Measurements from ENCODE around the gene CAPN2. TPM values are rescaled to one million over a fixed set of nuclear protein-coding genes. Genes with fewer than 3 reads are reported as not detected.

Gene CAPN2
- total RNA-seq, 1 experiment from 2014 or later, result 1,259 TPM

DNA sequence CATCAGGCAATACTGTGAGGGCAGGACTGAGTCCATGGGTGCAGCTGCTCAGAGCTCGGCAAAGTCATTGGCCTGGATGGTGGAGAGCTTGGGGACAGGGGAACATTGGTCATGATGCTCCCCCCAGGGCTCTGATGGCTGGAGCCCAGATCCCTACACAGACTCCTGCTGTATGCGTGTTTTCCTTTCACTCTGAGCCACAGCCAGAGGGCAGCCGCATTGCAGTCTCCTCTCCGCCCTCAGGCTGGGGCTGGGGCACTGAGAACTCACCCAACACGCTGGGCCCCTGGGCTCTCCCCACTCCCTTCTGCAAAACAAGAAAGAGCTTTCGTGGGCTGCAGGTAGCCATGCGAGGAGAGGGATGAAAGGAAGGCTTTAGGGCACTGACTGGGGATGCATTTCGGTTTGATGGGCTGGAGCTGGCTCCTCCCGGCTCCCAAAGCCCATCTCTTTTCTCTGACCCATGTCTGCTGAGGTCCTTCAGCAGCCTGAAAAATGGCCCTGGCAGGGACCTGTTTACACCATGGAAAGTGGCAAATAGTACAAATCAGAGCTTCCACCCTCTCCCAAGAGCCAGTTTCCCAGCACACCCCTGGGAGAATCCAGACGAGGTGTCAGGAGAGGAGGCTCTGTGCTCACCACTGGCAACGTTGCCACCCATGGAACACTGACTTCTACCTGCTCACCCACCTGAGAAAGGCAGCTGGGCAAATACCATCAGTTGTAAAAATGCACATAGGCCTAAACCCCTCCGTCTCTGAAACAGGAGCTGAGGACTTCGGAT, 43.8 kb downstream of the CAPN2 start:
- ChIA-PET CTCF (no interaction called here), POLR2A (ENCODE audit: unreplicated experiment) (no interaction called here)
- Histone ChIP-seq H3K9ac (ENCODE audit: low read length) (no peak overlapping the region), H3K4me1 (ENCODE audit: insufficient read depth, low read length) (no peaks in the 10 kb centered on the region), H3K27me3 (ENCODE audit: low read length) (no peaks in the 10 kb centered on the region), H4K20me1 (ENCODE audit: low read length) (no peaks in the 10 kb centered on the region), H2AFZ (ENCODE audit: low read length) (no peak overlapping the region), H3K27ac (ENCODE audit: low read length) (no peak overlapping the region), H3K79me2 (ENCODE audit: low read length) (no peaks in the 10 kb centered on the region), H3K4me3 (ENCODE audit: low read length) (no peak overlapping the region), H3K9me3 (ENCODE audit: low read length) (no peaks in the 10 kb centered on the region), H3K36me3 (ENCODE audit: low read depth, low read length) (peaks cover 99% of the 10 kb centered on the region), H3K4me2 (ENCODE audit: low read length) (no peak overlapping the region), H3F3A (ENCODE audit: low read length, unreplicated experiment) (no peaks in the 10 kb centered on the region), H3K9me2 (replicated peaks; ENCODE audit: low read length) (no peaks in the 10 kb centered on the region)
- intact Hi-C loops (cut with micrococcal nuclease), result no loop called here
- no peak for DNase-seq
- TF ChIP-seq EZH2 (IDR thresholded peaks at IDR 0.05; ENCODE audit: low read length, unreplicated experiment), result no peak
- TF ChIP-seq, protein P1, sequence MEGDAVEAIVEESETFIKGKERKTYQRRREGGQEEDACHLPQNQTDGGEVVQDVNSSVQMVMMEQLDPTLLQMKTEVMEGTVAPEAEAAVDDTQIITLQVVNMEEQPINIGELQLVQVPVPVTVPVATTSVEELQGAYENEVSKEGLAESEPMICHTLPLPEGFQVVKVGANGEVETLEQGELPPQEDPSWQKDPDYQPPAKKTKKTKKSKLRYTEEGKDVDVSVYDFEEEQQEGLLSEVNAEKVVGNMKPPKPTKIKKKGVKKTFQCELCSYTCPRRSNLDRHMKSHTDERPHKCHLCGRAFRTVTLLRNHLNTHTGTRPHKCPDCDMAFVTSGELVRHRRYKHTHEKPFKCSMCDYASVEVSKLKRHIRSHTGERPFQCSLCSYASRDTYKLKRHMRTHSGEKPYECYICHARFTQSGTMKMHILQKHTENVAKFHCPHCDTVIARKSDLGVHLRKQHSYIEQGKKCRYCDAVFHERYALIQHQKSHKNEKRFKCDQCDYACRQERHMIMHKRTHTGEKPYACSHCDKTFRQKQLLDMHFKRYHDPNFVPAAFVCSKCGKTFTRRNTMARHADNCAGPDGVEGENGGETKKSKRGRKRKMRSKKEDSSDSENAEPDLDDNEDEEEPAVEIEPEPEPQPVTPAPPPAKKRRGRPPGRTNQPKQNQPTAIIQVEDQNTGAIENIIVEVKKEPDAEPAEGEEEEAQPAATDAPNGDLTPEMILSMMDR (conservative IDR thresholded peaks at IDR 0.05; ENCODE audit: low read depth, low read length), result no peak
- TF ChIP-seq EZH2phosphoT487 (IDR thresholded peaks at IDR 0.05; ENCODE audit: borderline replicate concordance, low read length), result no peak
- no peak for ATAC-seq
- BruUV-seq (replicated peaks), result no TSS peak

DNA sequence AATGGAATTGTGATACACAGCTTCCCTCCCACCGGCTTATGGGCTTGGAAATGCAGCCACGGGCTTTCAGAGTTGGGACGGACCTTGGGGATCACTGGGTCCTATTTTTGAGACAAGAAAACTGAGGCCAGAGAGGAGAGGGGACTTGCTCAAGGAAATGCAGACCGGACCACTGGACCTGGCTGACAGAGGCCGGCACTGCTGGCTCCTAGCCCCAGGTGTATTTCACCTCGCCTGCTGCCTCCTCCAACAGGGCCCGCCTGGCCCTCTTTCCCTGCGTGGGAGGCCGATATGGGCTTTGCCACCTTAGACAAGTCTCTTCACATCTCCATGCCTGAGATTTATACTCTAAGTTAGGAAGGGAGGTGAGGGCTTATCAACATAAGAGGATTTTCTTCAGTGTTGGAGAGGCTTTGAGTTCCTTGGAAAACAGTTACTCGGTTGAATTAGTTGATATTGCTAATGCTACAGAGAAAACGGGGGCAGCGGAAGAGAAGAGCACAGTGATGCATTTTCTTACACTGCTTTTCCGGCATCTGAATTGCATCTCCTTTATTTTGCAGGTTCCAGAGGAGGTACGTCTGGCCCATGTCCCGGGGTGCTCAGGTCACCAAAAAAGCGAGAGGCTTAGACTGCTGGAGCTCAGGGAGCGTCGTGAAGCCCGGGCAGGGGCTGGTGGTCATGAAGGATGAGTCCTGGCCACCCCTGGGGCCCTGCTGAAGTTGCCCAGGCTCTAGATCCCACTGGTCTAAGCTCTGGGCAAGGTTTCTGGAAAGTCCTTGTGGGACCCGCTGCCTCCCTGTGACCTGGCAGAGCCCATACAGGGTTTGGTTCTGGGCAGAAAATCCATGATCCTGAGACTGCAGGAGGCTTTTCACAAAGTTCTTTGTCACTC, 44.7 kb downstream of the CAPN2 start:
- BruUV-seq (replicated peaks), result no TSS peak
- no peak overlapping the region for H2AFZ ChIP-seq (ENCODE audit: low read length)
- no peak for DNase-seq
- H3K27ac ChIP-seq (ENCODE audit: low read length), result no peak overlapping the region
- no peaks in the 10 kb centered on the region for H3K4me1 ChIP-seq (ENCODE audit: insufficient read depth, low read length)
- no peaks in the 10 kb centered on the region for H4K20me1 ChIP-seq (ENCODE audit: low read length)
- no peaks in the 10 kb centered on the region for H3K9me3 ChIP-seq (ENCODE audit: low read length)
- no peaks in the 10 kb centered on the region for H3F3A ChIP-seq (ENCODE audit: low read length, unreplicated experiment)
- no peaks in the 10 kb centered on the region for H3K79me2 ChIP-seq (ENCODE audit: low read length)
- H3K9ac ChIP-seq (ENCODE audit: low read length), result no peak overlapping the region
- peaks cover 99% of the 10 kb centered on the region for H3K36me3 ChIP-seq (ENCODE audit: low read depth, low read length)
- intact Hi-C loops (cut with micrococcal nuclease), result no loop called here
- ChIA-PET POLR2A (ENCODE audit: unreplicated experiment) (no interaction called here), CTCF (no interaction called here)
- TF ChIP-seq, protein P1 (conservative IDR thresholded peaks at IDR 0.05; ENCODE audit: low read depth, low read length), result no peak
- TF ChIP-seq EZH2 (IDR thresholded peaks at IDR 0.05; ENCODE audit: low read length, unreplicated experiment), result no peak
- TF ChIP-seq EZH2phosphoT487 (IDR thresholded peaks at IDR 0.05; ENCODE audit: borderline replicate concordance, low read length), result no peak
- H3K27me3 ChIP-seq (ENCODE audit: low read length), result no peaks in the 10 kb centered on the region
- H3K9me2 ChIP-seq (replicated peaks; ENCODE audit: low read length), result no peaks in the 10 kb centered on the region
- no peak overlapping the region for H3K4me2 ChIP-seq (ENCODE audit: low read length)
- no peak; the same call in 1 of the 2 replicates for ATAC-seq
- H3K4me3 ChIP-seq (ENCODE audit: low read length), result no peak overlapping the region
